Raji (cell line): ENCODE results near the gene MASP1.

Source experiments
- POLR2A ChIP-seq: IDR thresholded peaks from 2 replicates; pipeline ENCODE4 v1.6.1; 2011; ENCODE audit warnings: low read depth, low read length, control low read depth; ENCODE audit not compliant: insufficient read depth

Gene MASP1

DNA sequence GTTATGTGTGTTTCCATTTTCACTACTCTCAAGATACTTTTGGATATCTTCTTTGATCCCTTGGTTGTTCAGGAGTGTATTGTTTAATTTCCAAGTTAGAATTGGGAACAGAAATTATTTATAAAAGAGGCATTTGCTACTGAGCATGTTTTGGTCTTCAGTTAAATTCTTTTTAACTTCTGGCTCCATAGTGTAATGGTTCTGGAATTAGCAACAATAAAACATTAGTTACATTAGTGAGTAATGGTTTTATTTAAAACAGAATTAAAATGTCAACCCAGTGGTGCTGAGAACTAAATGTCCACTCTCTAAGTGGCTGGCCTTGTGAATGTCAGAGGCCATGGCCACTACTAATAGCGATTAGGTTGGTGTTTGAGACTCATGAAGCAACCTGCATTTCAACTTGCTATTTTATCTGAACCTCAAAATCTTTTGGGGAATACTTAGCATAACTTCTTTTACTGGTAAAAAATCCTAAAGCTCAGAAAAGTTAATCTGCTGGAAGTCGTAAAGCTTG, 19.5 kb upstream of the MASP1 start:
- TF ChIP-seq POLR2A, result no peak

GRCh38 chr3:187310226-187310625, 18.7 kb upstream of the MASP1 start:
- no peak for TF ChIP-seq POLR2A

DNA sequence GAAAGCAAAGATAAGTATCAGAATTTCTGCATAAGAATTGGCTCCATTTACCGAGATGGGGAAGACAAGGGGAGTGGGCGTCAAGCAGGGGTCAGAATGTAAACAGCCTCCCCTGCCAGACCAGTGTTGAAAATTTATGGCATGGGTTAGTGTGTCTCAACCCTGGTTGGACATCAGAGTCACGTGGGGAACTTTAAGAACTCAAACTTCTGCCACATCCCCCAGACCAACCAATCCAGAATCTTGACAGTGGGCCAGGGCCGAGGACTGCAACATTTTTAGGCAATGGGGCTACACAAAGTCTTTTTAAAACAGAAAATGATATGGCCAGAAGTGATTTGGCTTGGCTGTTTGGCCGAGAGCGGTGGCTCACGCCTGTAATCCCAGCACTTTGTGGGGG, 14.3 kb upstream of the MASP1 start:
- no peak for TF ChIP-seq POLR2A

DNA sequence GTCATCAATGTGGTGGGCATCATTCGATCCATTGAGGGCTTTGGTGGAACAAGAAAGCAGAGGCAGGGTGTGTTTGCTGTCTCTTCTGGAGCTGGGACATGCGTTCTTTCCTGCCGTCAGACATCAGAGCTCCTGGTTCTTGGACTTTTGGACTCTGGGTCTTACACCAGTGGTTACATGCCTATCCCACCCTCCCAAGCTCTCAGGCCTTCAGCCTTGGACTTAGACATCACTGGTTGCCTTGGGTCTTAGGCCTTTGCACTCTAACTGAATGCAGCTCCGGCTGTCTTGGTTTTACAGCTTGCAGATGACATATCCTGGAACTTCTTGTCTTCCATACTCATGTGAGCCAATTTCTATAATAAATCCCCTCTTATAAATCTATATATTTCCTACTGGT, 8.1 kb upstream of the MASP1 start:
- TF ChIP-seq POLR2A, result no peak

DNA sequence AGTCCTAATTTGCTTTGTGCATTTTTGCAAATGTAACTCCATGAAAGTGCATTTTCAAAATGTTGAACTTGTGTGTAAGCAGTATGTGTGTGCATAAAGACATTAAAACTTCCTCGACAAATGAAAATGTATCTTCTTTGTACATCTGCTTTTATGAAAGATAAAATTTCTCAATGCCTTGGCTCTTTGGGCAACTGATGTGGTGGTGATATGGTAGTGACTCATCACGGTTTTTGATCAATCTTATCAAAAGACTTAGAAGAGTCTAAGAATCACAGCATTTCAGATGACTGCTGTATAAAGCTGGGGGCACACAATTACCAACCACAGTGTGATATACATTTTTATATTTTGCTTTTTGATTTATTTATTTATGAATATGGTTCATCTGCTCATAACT, 5.4 kb upstream of the MASP1 start:
- TF ChIP-seq POLR2A, result no peak

- no peak for TF ChIP-seq POLR2A
Measured at GRCh38 chr3:187296058-187296457, 4.5 kb upstream of the MASP1 start.

- TF ChIP-seq POLR2A, result no peak
Measured at GRCh38 chr3:187295316-187296034, 3.9 kb upstream of the MASP1 start.

- no peak for TF ChIP-seq POLR2A
Measured at GRCh38 chr3:187293516-187294430, 2.2 kb upstream of the MASP1 start.

DNA sequence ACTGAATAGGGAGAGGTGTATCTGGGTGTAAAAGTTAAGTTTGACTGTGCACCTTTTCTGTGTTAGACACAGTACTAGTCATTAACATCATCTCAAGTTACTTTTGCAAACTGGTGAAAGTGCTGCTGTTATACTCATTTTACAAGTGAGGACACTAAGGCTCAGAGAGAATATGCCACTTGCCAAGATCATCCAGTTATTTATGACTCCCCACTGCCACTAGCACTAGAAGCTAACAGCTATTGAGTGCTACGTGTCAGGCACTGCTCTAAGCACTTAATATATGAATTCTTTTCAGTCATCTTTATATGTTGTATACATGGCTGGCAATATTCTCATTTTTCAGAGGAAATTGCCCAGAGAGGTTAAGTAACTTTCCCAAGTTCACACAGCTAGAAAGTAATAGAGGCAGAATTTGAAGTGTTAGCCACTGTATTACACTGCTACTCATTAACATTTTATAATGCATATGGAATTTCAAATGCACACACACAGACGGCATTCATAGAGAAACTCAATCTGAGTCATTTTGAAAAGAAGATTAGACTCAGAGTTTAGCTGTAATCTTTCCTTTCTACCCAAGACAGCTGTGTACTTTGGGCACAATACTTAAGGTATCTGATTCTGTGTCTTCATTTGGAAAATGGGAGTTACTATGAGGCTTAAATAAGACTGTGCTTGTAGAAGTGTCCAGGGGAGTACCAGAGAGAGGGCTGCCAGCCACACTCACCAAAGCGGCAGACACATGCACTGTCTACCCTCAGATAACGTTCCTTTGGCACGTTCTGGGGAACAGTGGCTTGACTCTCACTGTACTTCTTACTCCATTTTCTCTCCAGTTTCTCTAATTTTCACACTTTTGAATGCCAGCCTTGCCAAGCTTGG, 1.3 kb upstream of the MASP1 start:
- TF ChIP-seq POLR2A, result no peak

- TF ChIP-seq POLR2A, result no peak
Measured at GRCh38 chr3:187292181-187292580, 644 bp upstream of the MASP1 start.

GRCh38 chr3:187291001-187291511, 481 bp downstream of the MASP1 start:
- no peak for TF ChIP-seq POLR2A

DNA sequence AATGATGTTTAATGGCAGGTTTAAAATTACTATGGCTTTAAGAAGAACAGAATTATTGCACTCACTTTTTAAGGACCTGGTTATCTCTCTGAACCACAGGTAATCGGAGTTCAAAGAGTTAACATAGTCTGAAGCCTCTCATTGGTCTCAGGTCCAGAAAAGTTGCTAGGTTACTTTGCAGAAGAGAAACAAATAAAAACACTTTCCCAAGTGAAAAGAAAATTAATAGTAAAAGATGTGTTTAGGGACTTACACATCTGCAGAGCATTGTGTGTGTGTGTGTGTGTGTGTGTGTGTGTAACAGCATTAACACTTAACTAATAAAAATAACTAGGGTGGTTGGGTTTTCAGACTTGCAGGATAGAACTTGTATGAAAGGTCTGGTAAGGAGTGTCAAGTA, 1.0 kb downstream of the MASP1 start:
- TF ChIP-seq POLR2A, result no peak

DNA sequence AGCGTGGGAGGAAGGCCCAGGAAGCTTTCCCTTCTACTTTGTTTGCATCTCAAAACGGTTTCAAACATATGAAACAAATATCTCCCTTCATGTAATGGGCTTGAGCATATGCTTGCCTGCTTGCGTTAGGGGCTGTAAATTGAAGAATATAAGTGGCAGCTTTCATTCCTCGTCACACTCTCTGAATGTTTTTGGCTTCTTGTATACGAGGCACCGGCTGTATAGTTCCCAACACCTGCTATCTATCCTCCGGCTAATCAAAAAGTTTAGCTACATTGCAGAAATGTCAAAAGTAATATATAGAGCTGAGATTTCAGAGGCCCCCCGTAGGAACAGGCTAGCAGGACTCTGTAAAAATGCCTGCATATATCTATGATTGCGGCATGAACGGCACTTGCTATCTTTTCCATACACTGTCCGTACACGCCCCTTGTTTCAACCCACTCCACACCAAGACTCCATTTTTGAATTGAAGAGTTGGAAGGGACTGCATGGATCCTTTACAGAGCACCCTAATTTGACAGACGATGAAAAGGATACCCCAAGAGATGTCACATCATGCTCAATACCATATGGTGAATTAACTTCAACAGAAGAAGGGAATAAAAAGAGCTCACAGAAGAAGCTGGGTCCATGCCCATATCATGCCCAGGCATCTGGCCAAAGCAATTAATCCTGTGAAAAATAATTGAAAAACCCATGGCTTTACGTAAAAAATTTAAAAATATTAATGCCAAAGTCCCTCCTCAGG, 2.5 kb downstream of the MASP1 start:
- TF ChIP-seq POLR2A, result no peak

GRCh38 chr3:187288131-187288854, 3.2 kb downstream of the MASP1 start:
- no peak for TF ChIP-seq POLR2A

DNA sequence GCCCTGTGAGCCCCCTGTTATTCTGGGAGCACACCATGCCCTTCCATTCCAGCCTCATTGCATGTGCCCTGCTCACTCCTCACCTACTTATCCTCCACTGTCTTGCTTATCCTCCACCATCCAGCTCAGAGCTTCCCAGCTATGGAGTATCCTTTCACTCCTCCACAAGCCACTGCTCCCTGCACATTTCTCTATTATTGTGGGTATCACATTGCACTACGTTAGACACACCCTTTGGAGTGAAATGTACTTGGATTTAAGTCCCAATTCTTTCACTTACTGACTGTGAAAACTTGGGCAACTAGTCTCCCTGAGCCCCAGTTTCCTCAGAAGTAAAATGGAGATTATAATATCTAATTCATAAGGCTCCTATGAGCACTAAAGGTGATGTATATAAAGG, 4.3 kb downstream of the MASP1 start:
- TF ChIP-seq POLR2A, result no peak
